Activated naive CD4-positive, alpha-beta T cell (primary cell): ENCODE results near the gene TTLL4.
"Not testable (repeated sequence)": the region's sequence is repeated elsewhere in the genome, so short reads cannot be mapped to it uniquely, and the experiment has no call there.

Source experiments
- DNase-seq, 4 experiments: peaks; one replicate each; lab custom pipeline; 2025; lab: John Stamatoyannopoulos, UW

The TTLL4 gene

GRCh38 chr2:218710687-218711549 is at the start of gene TTLL4:
Gene TTLL4, plus strand, starts transcription at chr2:218710835. Its CDS starts 26,842 bp downstream, at chr2:218737677.
- peak; percentile 96 to 98 (median 97) for DNase-seq

- no peak for DNase-seq
These were observed 48.3 kb upstream of the TTLL4 start for GRCh38 chr2:218662377-218662776.

GRCh38 chr2:218662827-218663226 is 47.8 kb upstream of the TTLL4 start:
- DNase-seq = no peak

GRCh38 chr2:218663901-218664300 is 46.7 kb upstream of the TTLL4 start:
- DNase-seq = no peak

GRCh38 chr2:218664653-218665052 is 46.0 kb upstream of the TTLL4 start:
- DNase-seq = no peak

GRCh38 chr2:218671097-218671653 is 39.5 kb upstream of the TTLL4 start:
- no peak for DNase-seq

- peak; percentile 55 to 75 (median 63) for DNase-seq
These were observed 38.7 kb upstream of the TTLL4 start, which contains the start of the genes RNF25 and STK36 for GRCh38 chr2:218671654-218672566. Gene RNF25, minus strand, starts transcription at chr2:218672002. Its CDS starts 32 bp downstream, at chr2:218671970. Gene STK36, plus strand, starts transcription at chr2:218672086. Its CDS starts 744 bp downstream, at chr2:218672830.

- no peak for DNase-seq
These were observed 31.5 kb upstream of the TTLL4 start for GRCh38 chr2:218679119-218679518.

- DNase-seq = no peak
These were observed 30.6 kb upstream of the TTLL4 start for GRCh38 chr2:218680061-218680460.

GRCh38 chr2:218687400-218688060 is 23.1 kb upstream of the TTLL4 start:
- DNase-seq = not testable (repeated sequence)

GRCh38 chr2:218691234-218691633 is 19.4 kb upstream of the TTLL4 start:
- no peak for DNase-seq

- no peak for DNase-seq
These were observed 16.1 kb upstream of the TTLL4 start for GRCh38 chr2:218694405-218695145.

- no peak for DNase-seq
These were observed 11.8 kb upstream of the TTLL4 start for GRCh38 chr2:218698885-218699284.

- no peak for DNase-seq
These were observed 8.8 kb upstream of the TTLL4 start for GRCh38 chr2:218701806-218702205.

GRCh38 chr2:218703341-218703740 is 7.3 kb upstream of the TTLL4 start:
- DNase-seq = no peak

- DNase-seq = no peak
These were observed 2.5 kb upstream of the TTLL4 start for GRCh38 chr2:218708086-218708485.

- no peak for DNase-seq
These were observed 727 bp upstream of the TTLL4 start for GRCh38 chr2:218709908-218710307.

- no peak for DNase-seq
These were observed 325 bp upstream of the TTLL4 start for GRCh38 chr2:218710334-218710686.

- DNase-seq = no peak
These were observed 905 bp downstream of the TTLL4 start for GRCh38 chr2:218711550-218711929.

- DNase-seq = no peak
These were observed 3.3 kb downstream of the TTLL4 start for GRCh38 chr2:218713922-218714321.

GRCh38 chr2:218716070-218716469 is 5.4 kb downstream of the TTLL4 start:
- DNase-seq = no peak
